Ovary (tissue), 9 donors: Measurements from ENCODE around the gene TESK2. TPM values are rescaled to one million over a fixed set of nuclear protein-coding genes. Genes with fewer than 3 reads are reported as not detected.
A peak's percentile ranks its signal among the peaks of the same experiment; 100 is the strongest.

Experiments used
- DNase-seq, 5 donors: peaks; one replicate each; pipeline ENCODE4 v3.0.0-alpha.2; 2019 to 2020
- H3K27ac ChIP-seq, 2 donors: fragments of 200-600 bp; one replicate each; pipeline versions ENCODE4 v1.5.1 to v1.8.0; 2019 to 2022
- H3K27me3 ChIP-seq: fragments of 200-600 bp; one replicate; pipeline ENCODE4 v1.8.0; 2022
- H3K36me3 ChIP-seq: fragments of 200-600 bp; sonication (generic); one replicate; pipeline ENCODE4 v1.5.1; 2019
- H3K4me1 ChIP-seq: one replicate; pipeline ENCODE4 v1.8.1; 2013; ENCODE audit warnings: mild to moderate bottlenecking, moderate library complexity; ENCODE audit not compliant: insufficient read depth
- H3K4me3 ChIP-seq: fragments of 200-600 bp; sonication (generic); one replicate; pipeline ENCODE4 v1.5.1; 2017
- H3K9me3 ChIP-seq, 2 donors: fragments of 200-600 bp in 1 of 2; sonication (generic) in 1 of 2; one replicate each; pipeline versions ENCODE4 v1.5.1 to v1.8.1; 2013 to 2019; ENCODE audit warnings: mild to moderate bottlenecking in 1 of 2, moderate library complexity in 1 of 2
- EP300 ChIP-seq: sonication (generic); formaldehyde crosslinking; IDR thresholded peaks from one replicate; pipeline ENCODE4 v1.6.1; 2017; ENCODE audit warnings: antibody characterized with exemption
- POLR2A ChIP-seq: fragments of 450-650 bp; IDR thresholded peaks from one replicate; pipeline ENCODE4 v1.6.1; 2017; ENCODE audit warnings: antibody characterized with exemption, mild to moderate bottlenecking, moderate library complexity
- WGBS, 3 donors: extraction: QIAGEN DNeasy Blood & Tissue Kit in 1 of 3; methylation state at CpG; one replicate each; pipeline versions ENCODE4 v1.1.5 to v1.1.7; 2013 to 2017; 5-methylcytosine and 5-hydroxymethylcytosine counted together
- intact Hi-C, 4 donors: fragments of 100-400 bp; cut with DNase I; formaldehyde crosslinking; loops; one replicate each; pipeline versions ENCODE4 v1.11.0 to v1.15.1; 2022 to 2023
- polyA plus RNA-seq, 2 donors: library from polyadenylated mRNA; stranded (reverse); fragments of 200-250 nt in 1 of 2; fragments of 350-450 nt in 1 of 2; fragmentation: Illumina TruSeq in 1 of 2; extraction: RNeasy Lipid Tissue Mini Kit (QIAGEN cat#74804) in 1 of 2; gene quantifications; one replicate each; pipeline ENCODE4 v1.2.3, GENCODE V29; 2013 to 2014
- total RNA-seq, 7 donors: library from RNA; depleted of rRNA in 2 of 7; stranded (reverse); fragments of >200 nt in 2 of 7; fragmentation: NEBNext Ultra II Directional in 3 of 7; extraction: Animal tissue kit (Norgen Biotek cat#: 25700) in 3 of 7; gene quantifications; one replicate each; pipeline versions ENCODE4 v1.1.0 to v1.2.4, GENCODE V29; 2016 to 2023
- TF ChIP-seq, protein P1 (sequence below), 3 donors: fragments of 450-650 bp in 2 of 3; fragments of 200-600 bp in 1 of 3; IDR thresholded peaks; one replicate each; pipeline versions ENCODE4 v1.5.1 to v1.8.0; 2016 to 2022; ENCODE audit warnings: antibody characterized with exemption in 3 of 3, mild to moderate bottlenecking in 1 of 3
- donor health status: DM: no; HTN: no; CAD: no; lungs with moderate emphysema.
- donor health status: DM: no; HTN: no; CAD: no.
- donor health status: Bipolar disorder and iron deficiency.
- donor health status: DM: yes; HTN: yes; CAD: no.
- donor health status: DM: no; HTN: no; CAD: no.
- donor health status: DM: yes; HTN: yes; CAD: no.

Gene TESK2
- total and polyA plus RNA-seq, 9 donors: 6.7 to 12.5 (median 9.7) TPM

DNA sequence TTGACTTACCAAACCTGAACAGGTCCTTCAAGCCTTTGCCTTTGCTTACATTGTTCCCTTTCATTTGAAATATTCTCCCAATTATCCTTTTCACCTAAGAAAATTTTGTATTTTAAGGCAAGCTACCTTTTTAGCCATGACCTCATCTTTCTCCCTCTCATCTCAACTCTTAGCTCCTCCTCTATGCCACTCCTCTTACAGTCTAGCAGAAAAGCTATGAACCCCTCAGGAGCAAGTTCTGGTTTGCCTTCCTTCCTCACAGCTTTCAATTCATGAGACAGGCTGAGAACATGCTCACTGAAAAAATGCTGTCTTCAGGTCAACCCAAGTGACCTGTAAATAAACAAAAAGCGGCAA lies 142.4 kb downstream of the TESK2 start:
- H3K36me3 ChIP-seq: no peaks in the 10 kb centered on the region
- no peak for DNase-seq
- H3K9me3 ChIP-seq: no peaks in the 10 kb centered on the region
- intact Hi-C loops: loop anchor here in 1 of 4 donors (10.0 kb wide), 1 partner anchor 236 kb away; the partner anchor contains the start of gene NASP
- WGBS, 3 donors: 14 to 19% (median 15%) methylated on average over 1 of the region's 1 CpG
- TF ChIP-seq, protein P1, sequence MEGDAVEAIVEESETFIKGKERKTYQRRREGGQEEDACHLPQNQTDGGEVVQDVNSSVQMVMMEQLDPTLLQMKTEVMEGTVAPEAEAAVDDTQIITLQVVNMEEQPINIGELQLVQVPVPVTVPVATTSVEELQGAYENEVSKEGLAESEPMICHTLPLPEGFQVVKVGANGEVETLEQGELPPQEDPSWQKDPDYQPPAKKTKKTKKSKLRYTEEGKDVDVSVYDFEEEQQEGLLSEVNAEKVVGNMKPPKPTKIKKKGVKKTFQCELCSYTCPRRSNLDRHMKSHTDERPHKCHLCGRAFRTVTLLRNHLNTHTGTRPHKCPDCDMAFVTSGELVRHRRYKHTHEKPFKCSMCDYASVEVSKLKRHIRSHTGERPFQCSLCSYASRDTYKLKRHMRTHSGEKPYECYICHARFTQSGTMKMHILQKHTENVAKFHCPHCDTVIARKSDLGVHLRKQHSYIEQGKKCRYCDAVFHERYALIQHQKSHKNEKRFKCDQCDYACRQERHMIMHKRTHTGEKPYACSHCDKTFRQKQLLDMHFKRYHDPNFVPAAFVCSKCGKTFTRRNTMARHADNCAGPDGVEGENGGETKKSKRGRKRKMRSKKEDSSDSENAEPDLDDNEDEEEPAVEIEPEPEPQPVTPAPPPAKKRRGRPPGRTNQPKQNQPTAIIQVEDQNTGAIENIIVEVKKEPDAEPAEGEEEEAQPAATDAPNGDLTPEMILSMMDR (IDR thresholded peaks at IDR 0.05): no peak
- TF ChIP-seq POLR2A (no peak), EP300 (no peak)
- H3K4me3 ChIP-seq: no peak overlapping the region
- H3K4me1 ChIP-seq: peaks cover 13% of the 10 kb centered on the region
- H3K27ac ChIP-seq: peak overlapping the region; percentile 28 to 61
- H3K27me3 ChIP-seq: no peaks in the 10 kb centered on the region

DNA sequence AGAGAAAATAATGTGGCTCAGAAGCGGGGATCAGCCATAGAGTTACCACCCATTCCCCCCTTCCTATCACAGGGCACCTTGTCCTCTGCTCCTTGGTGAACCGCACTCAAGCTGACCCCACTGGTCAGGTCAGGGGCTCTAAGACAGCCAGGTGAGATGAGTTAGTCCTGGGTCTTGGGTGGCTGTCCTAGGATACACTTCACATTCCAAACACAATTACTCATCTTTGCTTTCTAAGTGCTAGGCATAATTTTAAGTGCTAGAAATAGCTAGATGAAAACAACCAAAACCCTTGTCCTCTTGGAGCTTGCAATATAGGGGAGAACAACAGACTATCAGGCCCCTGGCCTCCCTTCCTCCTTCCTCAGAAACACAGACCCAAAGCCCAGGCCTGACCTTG lies 142.9 kb downstream of the TESK2 start:
- H3K9me3 ChIP-seq: no peaks in the 10 kb centered on the region
- H3K4me3 ChIP-seq: no peak overlapping the region
- intact Hi-C loops: loop anchor here in 1 of 4 donors (10.0 kb wide), 1 partner anchor 237 kb away; the partner anchor contains the start of gene NASP
- H3K27me3 ChIP-seq: no peaks in the 10 kb centered on the region
- peak overlapping the region; percentile 28 to 61 for H3K27ac ChIP-seq
- DNase-seq: no peak
- H3K36me3 ChIP-seq: no peaks in the 10 kb centered on the region
- peaks cover 13% of the 10 kb centered on the region for H3K4me1 ChIP-seq
- TF ChIP-seq EP300: no peak
- TF ChIP-seq, protein P1 (IDR thresholded peaks at IDR 0.05): no peak
- TF ChIP-seq POLR2A: no peak
- WGBS, 3 donors: 75 to 85% (median 81%) methylated on average over 2 of the region's 2 CpGs

DNA sequence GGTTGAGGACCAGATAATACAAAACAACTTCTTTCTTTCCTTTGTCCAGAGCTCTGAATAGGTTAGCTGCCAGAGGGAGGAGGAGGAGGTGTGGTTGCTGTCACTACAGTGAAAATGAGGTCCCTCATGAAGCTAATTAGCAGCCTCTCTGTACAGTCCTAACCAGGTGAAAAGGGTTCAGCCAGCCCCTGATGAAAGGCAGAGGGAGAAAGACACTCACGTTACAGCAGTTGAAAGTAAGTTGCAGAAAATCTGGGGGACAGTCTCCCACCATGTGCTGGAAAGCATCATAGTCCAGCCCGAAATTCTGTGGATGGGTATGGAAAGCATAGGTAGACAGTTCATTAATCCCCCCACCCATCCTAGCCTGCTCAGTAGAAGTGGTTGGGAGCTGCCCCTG lies 144.5 kb downstream of the TESK2 start:
- TF ChIP-seq EP300: no peak
- TF ChIP-seq POLR2A: no peak
- TF ChIP-seq, protein P1 (IDR thresholded peaks at IDR 0.05): no peak
- H3K4me3 ChIP-seq: no peak overlapping the region
- no peaks in the 10 kb centered on the region for H3K9me3 ChIP-seq
- intact Hi-C loops: loop anchor here in 1 of 4 donors (10.0 kb wide), 1 partner anchor 238 kb away; the partner anchor contains the start of gene NASP
- no peak for DNase-seq
- no peak overlapping the region for H3K27ac ChIP-seq
- 76 to 88% (median 85%) methylated on average over 2 of the region's 2 CpGs for WGBS, 3 donors
- peaks cover 12% of the 10 kb centered on the region for H3K4me1 ChIP-seq
- no peaks in the 10 kb centered on the region for H3K27me3 ChIP-seq
- no peaks in the 10 kb centered on the region for H3K36me3 ChIP-seq

DNA sequence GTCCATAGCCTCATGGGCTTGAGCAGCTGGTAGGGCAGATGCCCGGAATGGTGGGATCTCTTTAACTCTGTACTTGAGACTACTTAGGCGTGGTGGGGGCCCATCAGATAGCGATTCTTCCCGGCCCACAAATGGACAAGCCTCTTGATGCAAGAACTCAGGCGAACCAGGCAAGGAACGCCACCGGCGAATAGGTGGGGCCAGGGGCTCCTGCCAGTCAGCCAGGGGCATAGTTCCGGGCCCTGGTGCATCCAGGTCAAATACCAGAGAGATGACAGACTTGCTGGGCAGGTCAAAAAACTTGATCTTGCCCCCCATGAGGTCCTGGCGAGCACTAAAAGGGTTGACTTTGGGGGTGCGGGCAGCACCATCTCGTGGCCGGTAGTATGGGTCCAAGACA lies 145.9 kb downstream of the TESK2 start:
- H3K4me1 ChIP-seq: peaks cover 19% of the 10 kb centered on the region
- H3K27ac ChIP-seq: no peak overlapping the region
- 88 to 94% (median 92%) methylated on average over 13 of the region's 13 CpGs for WGBS, 3 donors
- no peaks in the 10 kb centered on the region for H3K9me3 ChIP-seq
- no peaks in the 10 kb centered on the region for H3K36me3 ChIP-seq
- H3K27me3 ChIP-seq: no peaks in the 10 kb centered on the region
- TF ChIP-seq, protein P1 (IDR thresholded peaks at IDR 0.05): no peak
- TF ChIP-seq POLR2A: no peak
- no peak for TF ChIP-seq EP300
- intact Hi-C loops: loop anchor here in 1 of 4 donors (10.0 kb wide), 1 partner anchor 240 kb away; the partner anchor contains the start of gene NASP
- H3K4me3 ChIP-seq: no peak overlapping the region
- no peak for DNase-seq
